Endothelial cell (in vitro differentiated cells): ENCODE results near the gene RUNDC3A. TPM values are rescaled to one million over a fixed set of nuclear protein-coding genes. Genes with fewer than 3 reads are reported as not detected.
A peak's percentile ranks its signal among the peaks of the same experiment; 100 is the strongest.

Experiments
- DNase-seq: peaks from one replicate; pipeline ENCODE4 v3.0.0; 2021; ENCODE audit warnings: low spot score
- H3K27ac Mint-ChIP-seq: one replicate; pipeline ENCODE4 v1.8.0; 2021; ENCODE audit warnings: mixed read lengths, inconsistent platforms; ENCODE audit not compliant: unreplicated experiment
- H3K27me3 Mint-ChIP-seq: one replicate; pipeline ENCODE4 v1.8.0; 2021; ENCODE audit warnings: mild to moderate bottlenecking, moderate library complexity, mixed read lengths, inconsistent platforms; ENCODE audit not compliant: unreplicated experiment
- H3K36me3 Mint-ChIP-seq: one replicate; pipeline ENCODE4 v1.8.0; 2021; ENCODE audit warnings: mild to moderate bottlenecking, low read depth, mixed read lengths, inconsistent platforms; ENCODE audit not compliant: unreplicated experiment
- H3K4me1 Mint-ChIP-seq: one replicate; pipeline ENCODE4 v1.8.0; 2021; ENCODE audit warnings: mild to moderate bottlenecking, mixed read lengths, inconsistent platforms; ENCODE audit not compliant: unreplicated experiment
- H3K4me3 Mint-ChIP-seq: one replicate; pipeline ENCODE4 v1.8.0; 2021; ENCODE audit warnings: mild to moderate bottlenecking, mixed read lengths, inconsistent platforms; ENCODE audit not compliant: unreplicated experiment
- H3K9me3 Mint-ChIP-seq: one replicate; pipeline ENCODE4 v1.8.0; 2021; ENCODE audit warnings: mixed read lengths, inconsistent platforms; ENCODE audit not compliant: unreplicated experiment
- total RNA-seq: library from RNA; stranded (reverse); fragmentation: NEBNext Ultra II Directional; extraction: Animal tissue kit (Norgen Biotek cat#: 25700); gene quantifications from one replicate; pipeline ENCODE4 v1.2.1, GENCODE V29; 2021; ENCODE audit not compliant: unreplicated experiment
- TF ChIP-seq, protein P1 (sequence below): fragments of 200-600 bp; sonication (generic); IDR thresholded peaks from one replicate; pipeline ENCODE4 v1.5.0; 2021; ENCODE audit warnings: antibody characterized with exemption; ENCODE audit not compliant: unreplicated experiment

RUNDC3A gene
- total RNA-seq, 1 donor from 2014 or later, result 0.82 TPM

GRCh38 chr17:44360826-44361225 is 52.4 kb downstream of the RUNDC3A start:
- no peaks in the 10 kb centered on the region for H3K9me3 Mint-ChIP-seq
- TF ChIP-seq, protein P1, sequence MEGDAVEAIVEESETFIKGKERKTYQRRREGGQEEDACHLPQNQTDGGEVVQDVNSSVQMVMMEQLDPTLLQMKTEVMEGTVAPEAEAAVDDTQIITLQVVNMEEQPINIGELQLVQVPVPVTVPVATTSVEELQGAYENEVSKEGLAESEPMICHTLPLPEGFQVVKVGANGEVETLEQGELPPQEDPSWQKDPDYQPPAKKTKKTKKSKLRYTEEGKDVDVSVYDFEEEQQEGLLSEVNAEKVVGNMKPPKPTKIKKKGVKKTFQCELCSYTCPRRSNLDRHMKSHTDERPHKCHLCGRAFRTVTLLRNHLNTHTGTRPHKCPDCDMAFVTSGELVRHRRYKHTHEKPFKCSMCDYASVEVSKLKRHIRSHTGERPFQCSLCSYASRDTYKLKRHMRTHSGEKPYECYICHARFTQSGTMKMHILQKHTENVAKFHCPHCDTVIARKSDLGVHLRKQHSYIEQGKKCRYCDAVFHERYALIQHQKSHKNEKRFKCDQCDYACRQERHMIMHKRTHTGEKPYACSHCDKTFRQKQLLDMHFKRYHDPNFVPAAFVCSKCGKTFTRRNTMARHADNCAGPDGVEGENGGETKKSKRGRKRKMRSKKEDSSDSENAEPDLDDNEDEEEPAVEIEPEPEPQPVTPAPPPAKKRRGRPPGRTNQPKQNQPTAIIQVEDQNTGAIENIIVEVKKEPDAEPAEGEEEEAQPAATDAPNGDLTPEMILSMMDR, result no peak
- no peak overlapping the region for H3K27ac Mint-ChIP-seq
- H3K36me3 Mint-ChIP-seq, result peaks cover 15% of the 10 kb centered on the region
- H3K27me3 Mint-ChIP-seq, result peaks cover 15% of the 10 kb centered on the region
- peaks cover 15% of the 10 kb centered on the region for H3K4me1 Mint-ChIP-seq
- H3K4me3 Mint-ChIP-seq, result peak overlapping the region; percentile 68
- no peak for DNase-seq

DNA sequence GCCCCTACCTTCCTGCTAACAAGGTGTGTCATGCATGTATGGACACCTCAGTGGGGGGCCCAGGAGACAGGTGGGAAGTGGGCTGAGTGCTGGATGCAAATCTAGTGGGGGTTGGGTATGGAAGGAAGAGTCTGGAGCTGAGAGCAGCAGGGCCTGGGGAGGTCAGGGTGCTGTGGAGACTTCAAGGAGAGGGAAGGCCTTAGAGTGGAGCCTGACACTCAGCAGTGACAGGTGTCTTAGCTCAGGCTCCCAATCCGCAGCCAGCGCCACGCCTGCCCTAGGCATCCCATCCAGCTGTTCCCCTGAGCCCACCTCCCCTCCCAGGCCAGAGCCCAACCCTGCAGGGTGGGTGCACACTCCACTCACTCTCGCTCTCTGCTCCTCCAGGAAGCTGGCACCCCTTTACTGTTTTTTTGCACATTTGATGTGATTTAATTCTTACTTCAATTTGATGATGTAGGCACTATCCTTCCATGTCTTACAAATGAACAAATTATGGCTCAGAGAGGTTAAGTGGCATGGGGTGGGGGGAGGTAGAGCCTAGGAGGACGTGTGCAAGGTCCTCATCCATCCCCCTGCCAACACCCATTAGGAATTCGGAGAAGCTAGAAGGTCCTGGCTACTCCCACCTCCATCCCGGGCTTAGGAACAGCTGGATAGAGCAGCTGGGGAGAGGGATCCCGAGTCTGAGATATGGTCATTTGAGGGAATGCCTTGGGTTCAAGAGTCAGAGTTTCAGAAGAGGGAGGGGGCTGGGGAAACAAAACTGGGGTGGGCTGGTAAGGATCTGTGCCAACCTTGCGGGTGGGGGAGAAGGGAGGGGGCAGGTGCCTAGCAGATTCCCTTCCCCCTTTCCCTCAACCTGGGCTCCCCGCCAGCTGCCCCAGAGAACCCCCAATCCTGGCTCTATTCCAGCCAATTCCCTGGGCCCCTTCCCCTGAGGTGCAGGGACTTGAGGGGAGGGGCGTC is 53.2 kb downstream of the RUNDC3A start:
- Mint-ChIP-seq H3K27ac (peak overlapping the region; percentile 10), H3K27me3 (peaks cover 16% of the 10 kb centered on the region), H3K4me3 (peak overlapping the region; percentile 37), H3K4me1 (peaks cover 15% of the 10 kb centered on the region), H3K9me3 (no peaks in the 10 kb centered on the region), H3K36me3 (peaks cover 15% of the 10 kb centered on the region)
- TF ChIP-seq, protein P1, result no peak
- no peak for DNase-seq

DNA sequence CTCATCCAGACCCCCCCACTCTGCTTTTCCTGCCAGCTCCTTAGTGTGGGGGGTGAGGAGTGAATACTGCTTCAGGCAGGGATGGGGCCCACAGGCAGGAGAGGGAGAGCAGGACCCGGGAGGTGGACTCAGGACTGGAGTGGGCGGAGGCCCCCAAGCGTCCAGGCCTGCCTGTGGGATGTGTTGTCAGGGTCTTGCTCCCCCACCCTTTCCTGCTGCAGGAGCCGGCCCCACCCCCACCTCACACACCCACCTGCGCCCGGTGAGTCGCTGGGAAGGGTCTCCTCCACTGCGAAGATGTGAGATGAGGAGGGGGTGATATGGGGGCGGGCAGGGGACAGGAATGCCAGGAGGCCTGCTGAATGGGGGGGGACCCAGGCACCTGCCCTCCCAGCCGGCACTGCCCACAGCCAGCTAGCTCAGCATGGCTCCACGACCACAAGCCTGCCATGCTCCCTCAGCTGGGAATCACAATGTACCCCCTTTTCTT is 54.1 kb downstream of the RUNDC3A start:
- H3K36me3 Mint-ChIP-seq, result peaks cover 15% of the 10 kb centered on the region
- TF ChIP-seq, protein P1, result no peak
- H3K4me3 Mint-ChIP-seq, result peak overlapping the region; percentile 87
- H3K4me1 Mint-ChIP-seq, result peaks cover 15% of the 10 kb centered on the region
- no peak for DNase-seq
- no peak overlapping the region for H3K27ac Mint-ChIP-seq
- H3K27me3 Mint-ChIP-seq, result peaks cover 17% of the 10 kb centered on the region
- no peaks in the 10 kb centered on the region for H3K9me3 Mint-ChIP-seq

- TF ChIP-seq, protein P1, result no peak
- Mint-ChIP-seq H3K9me3 (no peaks in the 10 kb centered on the region), H3K4me3 (peak overlapping the region; percentile 90), H3K4me1 (peaks cover 15% of the 10 kb centered on the region), H3K27ac (no peak overlapping the region), H3K27me3 (peaks cover 19% of the 10 kb centered on the region), H3K36me3 (peaks cover 15% of the 10 kb centered on the region)
- DNase-seq, result no peak
Measured at GRCh38 chr17:44362949-44363612, 54.7 kb downstream of the RUNDC3A start.
